Breast epithelium (tissue), 4 donors: ENCODE measurements around the gene NKX2-1. TPM values are rescaled to one million over a fixed set of nuclear protein-coding genes. Genes with fewer than 3 reads are reported as not detected.
A peak's percentile ranks its signal among the peaks of the same experiment; 100 is the strongest.

ENCODE experiments used
- DNase-seq, 2 donors: peaks; one replicate each; pipeline ENCODE4 v3.0.0-alpha.2; 2019; ENCODE audit warnings: low spot score in 2 of 2
- H3K27ac ChIP-seq, 2 donors: fragments of 200-600 bp; sonication (generic) in 1 of 2; one replicate each; pipeline ENCODE4 v1.5.1; 2016 to 2019; ENCODE audit warnings: mild to moderate bottlenecking in 1 of 2
- H3K27me3 ChIP-seq, 2 donors: fragments of 200-600 bp; sonication (generic) in 1 of 2; one replicate each; pipeline versions ENCODE4 v1.5.1 to v1.6.0; 2017 to 2019; ENCODE audit warnings: control low read depth in 1 of 2, mild to moderate bottlenecking in 1 of 2
- H3K36me3 ChIP-seq: fragments of 200-600 bp; one replicate; pipeline ENCODE4 v1.5.1; 2019
- H3K4me1 ChIP-seq, 2 donors: fragments of 200-600 bp; sonication (generic); one replicate each; pipeline ENCODE4 v1.5.1; 2016 to 2019; ENCODE audit warnings: control low read depth in 1 of 2
- H3K4me3 ChIP-seq, 3 donors: fragments of 200-600 bp; sonication (generic); 1 replicate in 2 of 3; 2 replicates in 1 of 3; pipeline ENCODE4 v1.5.1; 2016 to 2019; ENCODE audit warnings: mild to moderate bottlenecking in 3 of 3, moderate library complexity in 2 of 3
- H3K9me3 ChIP-seq, 2 donors: fragments of 200-600 bp; sonication (generic) in 1 of 2; one replicate each; pipeline ENCODE4 v1.5.1; 2016 to 2019; ENCODE audit warnings: control low read depth in 1 of 2
- CTCF ChIP-seq, 3 donors: fragments of 450-650 bp; IDR thresholded peaks; one replicate each; pipeline ENCODE4 v1.5.1; 2016 to 2017; ENCODE audit warnings: antibody characterized with exemption in 3 of 3, mild to moderate bottlenecking in 3 of 3, moderate library complexity in 3 of 3
- POLR2A ChIP-seq: fragments of 450-650 bp; IDR thresholded peaks from one replicate; pipeline ENCODE4 v1.6.1; 2016; ENCODE audit warnings: antibody characterized with exemption, mild to moderate bottlenecking, moderate library complexity
- POLR2AphosphoS5 ChIP-seq, 3 donors: sonication (generic); formaldehyde crosslinking; IDR thresholded peaks; one replicate each; pipeline ENCODE4 v1.6.1; 2017; ENCODE audit warnings: antibody characterized with exemption in 3 of 3
- intact Hi-C: fragments of 100-400 bp; cut with DNase I; formaldehyde crosslinking; loops from one replicate; pipeline ENCODE4 v1.15.1; 2023; ENCODE audit warnings: low total_unique reads
- total RNA-seq, 3 donors: library from RNA; depleted of rRNA; stranded (reverse); fragments of >200 nt; gene quantifications; one replicate each; pipeline ENCODE4 v1.1.0, GENCODE V29; 2016

The NKX2-1 gene
- total RNA-seq, 3 donors from 2014 or later, result not detected

- Histone ChIP-seq H3K27me3 (peaks cover 20 to 100% of the 10 kb centered on the region in 2 donors), H3K4me3 (peak overlapping the region in 1 of 3 donors; percentile 63), H3K4me1 (peaks cover 0 to 21% of the 10 kb centered on the region in 2 donors), H3K9me3 (no peaks in the 10 kb centered on the region), H3K27ac (no peak overlapping the region), H3K36me3 (no peaks in the 10 kb centered on the region)
- no peak for DNase-seq
- intact Hi-C loops, result no loop called here
- TF ChIP-seq POLR2A, result no peak
- TF ChIP-seq CTCF (IDR thresholded peaks at IDR 0.05), result no peak
- no peak for TF ChIP-seq POLR2AphosphoS5 (IDR thresholded peaks at IDR 0.05)
Observed at GRCh38 chr14:36521598-36522345, 1.7 kb upstream of the NKX2-1 start.

- DNase-seq, result no peak
- H3K9me3 ChIP-seq, result no peaks in the 10 kb centered on the region
- no peak for TF ChIP-seq POLR2A
- TF ChIP-seq CTCF (IDR thresholded peaks at IDR 0.05), result no peak
- no peak for TF ChIP-seq POLR2AphosphoS5 (IDR thresholded peaks at IDR 0.05)
- peaks cover 20 to 99% of the 10 kb centered on the region in 2 donors for H3K27me3 ChIP-seq
- peak overlapping the region; percentile 6 to 63 (median 38) for H3K4me3 ChIP-seq
- intact Hi-C loops, result no loop called here
- no peaks in the 10 kb centered on the region for H3K36me3 ChIP-seq
- H3K27ac ChIP-seq, result no peak overlapping the region
- peaks cover 0 to 21% of the 10 kb centered on the region in 2 donors for H3K4me1 ChIP-seq
Observed at GRCh38 chr14:36520601-36521525, 831 bp upstream of the NKX2-1 start.

- intact Hi-C loops, result no loop called here
- Histone ChIP-seq H3K36me3 (no peaks in the 10 kb centered on the region), H3K4me1 (peaks cover 0 to 21% of the 10 kb centered on the region in 2 donors), H3K27ac (no peak overlapping the region), H3K27me3 (peaks cover 14 to 99% of the 10 kb centered on the region in 2 donors), H3K4me3 (peak overlapping the region; percentile 21 to 63 (median 38)), H3K9me3 (no peaks in the 10 kb centered on the region)
- TF ChIP-seq POLR2AphosphoS5 (IDR thresholded peaks at IDR 0.05), result no peak
- DNase-seq, result no peak
Observed at GRCh38 chr14:36518586-36519430, 1.2 kb downstream of the NKX2-1 start.

- DNase-seq, result no peak
- TF ChIP-seq CTCF (IDR thresholded peaks at IDR 0.05) (no peak), POLR2AphosphoS5 (IDR thresholded peaks at IDR 0.05) (no peak), POLR2A (no peak)
- H3K4me3 ChIP-seq, result no peak overlapping the region
- H3K27ac ChIP-seq, result no peak overlapping the region
- intact Hi-C loops, result no loop called here
- no peaks in the 10 kb centered on the region for H3K36me3 ChIP-seq
- peaks cover 19 to 99% of the 10 kb centered on the region in 2 donors for H3K27me3 ChIP-seq
- H3K4me1 ChIP-seq, result peaks cover 0 to 21% of the 10 kb centered on the region in 2 donors
- H3K9me3 ChIP-seq, result no peaks in the 10 kb centered on the region
Observed at GRCh38 chr14:36518031-36518585, 1.9 kb downstream of the NKX2-1 start.
